HG02981 (cell line): Measurements from ENCODE around the gene HIPK2.
"Not testable (repeated sequence)": the region's sequence is repeated elsewhere in the genome, so short reads cannot be mapped to it uniquely, and the experiment has no call there.

Experiments
- ATAC-seq: cut with Tn5 transposase; IDR thresholded peaks from one replicate; pipeline ENCODE4 v1.9.1; 2021; ENCODE audit warnings: mild to moderate bottlenecking, moderate library complexity; ENCODE audit not compliant: unreplicated experiment

HIPK2 gene

DNA sequence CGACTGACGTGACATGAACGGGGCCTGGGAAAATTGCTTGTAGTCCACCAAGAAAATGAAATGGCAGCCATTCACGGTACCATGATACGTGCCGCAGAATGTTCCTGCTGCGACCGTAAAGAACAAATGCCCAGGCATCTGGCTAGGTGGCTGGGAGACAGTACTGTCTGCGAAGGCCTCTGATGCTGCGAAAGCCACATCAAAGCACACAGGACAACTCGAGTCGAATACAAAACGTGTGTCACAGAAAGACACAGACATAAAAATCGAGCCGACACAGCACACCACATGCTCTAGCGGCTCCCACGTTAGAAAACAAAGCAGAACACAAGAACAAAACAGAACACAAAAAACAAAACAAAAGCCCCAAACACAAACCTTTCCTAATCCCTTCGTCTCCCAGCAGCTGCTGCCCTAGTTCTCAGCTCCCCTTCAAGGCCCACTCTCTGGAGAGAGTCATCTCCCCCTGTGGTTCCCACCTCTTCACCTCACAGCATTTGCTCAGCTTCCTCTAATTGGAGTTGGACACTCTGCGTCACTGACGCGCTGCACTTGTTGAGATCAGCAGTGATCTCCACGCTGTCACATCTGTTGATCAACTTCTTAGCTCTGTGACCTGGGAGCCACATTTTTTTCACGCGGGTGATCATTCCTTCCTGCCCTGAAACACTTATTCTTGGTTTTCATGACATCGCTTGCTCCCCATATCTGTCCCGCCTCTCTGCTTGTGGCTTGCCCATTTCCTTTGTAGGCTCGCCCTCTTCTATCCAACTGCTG is 142.1 kb downstream of the HIPK2 start:
- no peak for ATAC-seq

DNA sequence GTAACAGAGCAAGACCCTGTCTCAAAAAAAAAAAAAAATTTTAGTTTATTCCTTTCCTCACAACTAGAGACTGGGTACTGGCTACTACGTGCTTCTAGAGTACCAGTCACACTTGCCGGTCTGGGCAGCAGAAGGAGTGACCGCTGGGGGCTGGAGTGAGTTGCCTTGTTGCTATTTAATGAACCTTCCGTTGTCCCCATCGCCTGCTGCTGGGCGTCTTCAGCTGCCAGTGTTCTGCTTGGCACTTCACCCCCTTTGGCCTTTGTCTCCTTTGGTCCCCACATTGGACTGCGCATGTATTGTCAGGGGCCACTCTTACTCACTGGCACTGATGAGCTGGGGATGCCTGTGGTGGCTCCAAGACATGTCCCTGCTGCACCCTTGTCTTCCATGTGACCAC is 143.7 kb downstream of the HIPK2 start:
- no peak for ATAC-seq

DNA sequence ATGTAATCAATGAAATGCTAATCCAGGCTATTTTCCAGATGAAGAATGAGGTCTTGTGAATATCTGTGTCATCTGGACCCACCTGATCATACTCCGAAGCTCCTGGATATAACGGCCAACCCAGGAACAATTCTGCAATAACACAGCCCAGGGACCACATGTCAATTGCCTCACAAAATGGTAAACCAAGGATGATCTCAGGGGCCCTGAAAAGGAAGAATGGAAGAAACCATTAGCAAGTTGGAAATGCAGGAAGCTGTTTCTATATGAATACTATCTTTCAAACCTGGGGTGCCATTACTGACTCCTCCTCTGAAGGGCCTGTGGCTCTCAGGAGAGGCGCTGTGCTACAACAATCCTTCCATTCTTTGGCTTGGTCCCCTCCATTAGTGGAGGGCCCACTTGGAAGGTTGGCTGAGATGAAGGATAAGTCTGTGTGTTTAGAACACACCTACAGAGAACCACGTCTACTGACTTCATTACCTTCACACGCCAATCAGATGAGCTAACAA is 146.2 kb downstream of the HIPK2 start:
- ATAC-seq, result no peak

GRCh38 chr7:139630643-139631519 is 146.9 kb downstream of the HIPK2 start:
- no peak for ATAC-seq

GRCh38 chr7:139629392-139630082 is 148.3 kb downstream of the HIPK2 start:
- no peak for ATAC-seq

- no peak for ATAC-seq
Measured at GRCh38 chr7:139627831-139628230, 150.0 kb downstream of the HIPK2 start.

- ATAC-seq, result no peak
Measured at GRCh38 chr7:139626817-139627216, 151.0 kb downstream of the HIPK2 start.

DNA sequence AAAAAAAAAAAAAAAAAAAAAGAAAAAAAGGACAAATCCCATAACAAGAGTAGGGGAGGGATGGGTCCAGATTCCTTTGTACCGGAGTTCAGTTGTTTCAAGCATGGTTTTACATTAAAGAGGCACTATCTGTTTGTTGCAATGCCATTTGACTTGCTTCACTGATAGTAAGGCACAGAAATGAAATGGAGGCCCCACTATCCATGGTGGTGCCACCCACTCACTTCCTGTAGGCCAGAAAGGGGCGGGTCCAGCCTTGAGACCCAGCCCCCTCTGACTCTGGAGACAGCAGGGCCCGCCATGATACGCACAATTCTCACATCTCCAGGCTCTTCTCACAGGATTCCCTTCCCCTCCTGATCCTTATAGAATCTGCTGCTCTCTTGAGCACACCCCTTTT is 154.3 kb downstream of the HIPK2 start:
- ATAC-seq, result no peak

GRCh38 chr7:139620676-139621344 is 157.0 kb downstream of the HIPK2 start:
- peak; percentile 81 for ATAC-seq

- ATAC-seq, result no peak
Measured at GRCh38 chr7:139619367-139619657, 158.5 kb downstream of the HIPK2 start.

DNA sequence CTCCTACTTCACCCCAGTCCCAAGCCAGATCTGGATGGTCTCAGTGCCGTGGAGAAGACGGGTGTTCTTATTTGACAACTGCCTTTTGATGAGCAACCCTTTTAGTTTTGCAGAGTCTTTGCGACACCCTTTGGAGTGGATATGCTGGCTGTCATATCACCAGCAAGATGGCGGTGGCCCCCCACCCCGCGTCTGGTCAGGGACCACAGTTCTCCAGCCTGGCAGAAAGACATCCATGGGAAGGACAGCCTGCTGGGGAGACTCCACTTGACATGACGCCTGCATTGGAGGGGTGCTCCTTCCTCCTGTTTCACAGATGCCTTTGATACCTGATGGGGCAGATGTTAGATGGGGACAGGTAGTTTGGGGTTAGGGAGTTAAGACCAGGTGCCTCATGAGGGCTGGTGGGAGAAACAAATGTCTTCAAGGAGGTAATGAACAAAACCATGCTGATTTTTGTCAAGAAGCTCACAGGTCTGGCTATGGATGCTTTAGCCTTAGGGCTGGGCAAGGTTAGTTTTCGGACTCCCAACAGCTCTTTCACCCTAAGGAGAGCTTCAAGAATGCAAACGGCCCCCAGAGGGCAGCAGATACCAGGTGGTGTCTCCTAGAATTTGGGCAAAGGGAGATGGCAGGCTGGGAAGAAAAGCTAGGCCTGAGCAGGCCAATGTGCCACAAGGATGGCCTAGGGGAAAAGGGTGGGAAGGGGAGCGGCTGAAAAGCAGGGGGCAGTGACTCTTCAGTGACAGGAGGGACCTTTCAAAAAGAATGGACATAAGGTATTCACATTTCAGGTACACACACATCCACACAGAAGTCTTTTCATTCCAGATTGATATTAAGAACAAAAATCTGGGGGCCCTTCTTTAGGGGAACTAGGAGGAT is 159.1 kb downstream of the HIPK2 start:
- ATAC-seq, result no peak

- ATAC-seq, result no peak
Measured at GRCh38 chr7:139617074-139617473, 160.7 kb downstream of the HIPK2 start.

DNA sequence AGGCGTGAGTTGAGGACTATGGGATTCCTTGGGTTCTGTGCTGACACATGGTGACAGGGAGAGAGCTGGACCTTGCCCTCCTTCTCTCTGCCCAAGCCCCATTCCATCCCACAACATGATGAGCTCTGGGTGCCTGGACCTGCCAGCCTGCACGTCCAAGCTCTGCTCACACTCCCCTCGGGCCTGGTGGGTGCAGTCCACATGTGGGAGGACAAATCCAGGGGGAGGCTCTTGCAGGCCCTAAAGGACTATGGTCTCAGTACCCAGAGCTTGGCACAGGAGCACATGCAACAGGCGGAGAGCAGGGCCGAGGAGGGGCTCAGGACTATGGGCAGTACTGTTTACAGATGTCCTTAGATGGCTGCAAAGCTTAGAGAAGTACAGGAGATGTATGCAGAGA is 162.9 kb downstream of the HIPK2 start:
- ATAC-seq, result no peak

DNA sequence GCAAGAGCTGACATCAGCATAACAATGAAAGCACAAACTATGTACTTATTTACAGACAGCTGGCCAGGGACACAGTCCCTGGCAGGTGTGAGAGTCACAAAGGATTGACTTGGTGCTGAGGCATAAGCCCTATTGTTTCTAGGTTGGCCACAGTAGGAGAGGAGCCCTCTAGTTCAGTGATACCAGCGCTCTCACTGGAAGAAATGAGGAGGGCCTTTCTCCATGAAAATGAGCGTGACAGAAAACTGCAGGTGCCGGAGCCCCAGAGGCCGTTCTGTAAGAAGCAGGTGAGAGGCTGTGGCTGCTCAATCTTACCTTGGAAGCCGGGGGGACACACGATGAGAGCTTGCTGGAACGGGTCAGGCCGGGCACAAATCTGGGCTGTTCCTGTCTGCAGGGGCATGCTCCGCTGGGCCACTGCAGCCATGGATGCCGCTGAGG is 163.8 kb downstream of the HIPK2 start:
- ATAC-seq, result no peak

GRCh38 chr7:139611556-139611955 is 166.2 kb downstream of the HIPK2 start:
- not testable (repeated sequence) for ATAC-seq

- no peak for ATAC-seq
Measured at GRCh38 chr7:139610595-139610994, 167.2 kb downstream of the HIPK2 start.

- no peak for ATAC-seq
Measured at GRCh38 chr7:139603896-139604295, 173.9 kb downstream of the HIPK2 start.

- no peak for ATAC-seq
Measured at GRCh38 chr7:139603282-139603681, 174.5 kb downstream of the HIPK2 start.

- no peak for ATAC-seq
Measured at GRCh38 chr7:139602143-139602722, 175.6 kb downstream of the HIPK2 start.

DNA sequence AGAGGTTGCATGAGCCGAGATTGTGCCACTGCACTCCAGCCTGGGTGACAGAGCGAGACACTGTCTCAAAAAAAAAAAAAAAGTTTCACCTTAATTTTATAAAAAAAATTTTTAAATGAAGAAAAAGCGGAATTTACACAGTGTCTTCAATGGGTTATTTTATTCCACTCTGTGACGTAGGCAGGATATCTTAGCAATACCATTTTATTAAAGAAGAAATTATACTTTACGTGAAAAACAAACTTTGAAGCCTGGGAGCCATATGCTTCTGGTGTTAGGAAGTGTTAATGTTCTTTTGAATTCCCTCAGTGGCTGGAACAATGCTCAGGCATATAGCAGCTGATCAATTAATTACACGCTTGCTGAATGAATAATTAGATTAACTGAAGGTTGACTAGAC is 176.6 kb downstream of the HIPK2 start:
- ATAC-seq, result no peak
